NCI-H1417 treated with DMSO at 0.1 percent for 48 hours (cell line): Measurements from ENCODE around the gene SYNE2.
"Not testable (repeated sequence)": the region's sequence is repeated elsewhere in the genome, so short reads cannot be mapped to it uniquely, and the experiment has no call there.

Source experiments
- DNase-seq: peaks from one replicate; lab custom pipeline; 2025; lab: John Stamatoyannopoulos, UW

SYNE2 gene

GRCh38 chr14:64081174-64081746 is 228.5 kb downstream of the SYNE2 start:
- no peak for DNase-seq

GRCh38 chr14:64082837-64083236 is 230.0 kb downstream of the SYNE2 start:
- DNase-seq, result no peak

GRCh38 chr14:64088647-64088964 is 235.8 kb downstream of the SYNE2 start:
- DNase-seq, result no peak

GRCh38 chr14:64089920-64090319 is 237.1 kb downstream of the SYNE2 start:
- DNase-seq, result no peak

- DNase-seq, result no peak
Observed at GRCh38 chr14:64091217-64091616, 238.4 kb downstream of the SYNE2 start.

GRCh38 chr14:64092338-64092737 is 239.5 kb downstream of the SYNE2 start:
- DNase-seq, result no peak

GRCh38 chr14:64092940-64093339 is 240.1 kb downstream of the SYNE2 start:
- DNase-seq, result no peak

- DNase-seq, result no peak
Observed at GRCh38 chr14:64095620-64096019, 242.8 kb downstream of the SYNE2 start.

GRCh38 chr14:64098120-64098519 is 245.3 kb downstream of the SYNE2 start:
- no peak for DNase-seq

- DNase-seq, result no peak
Observed at GRCh38 chr14:64107438-64107837, 254.6 kb downstream of the SYNE2 start.

GRCh38 chr14:64109819-64110554 is 257.2 kb downstream of the SYNE2 start:
- DNase-seq, result no peak

GRCh38 chr14:64110802-64111201 is 258.0 kb downstream of the SYNE2 start:
- no peak for DNase-seq

- no peak for DNase-seq
Observed at GRCh38 chr14:64112867-64113678, 260.3 kb downstream of the SYNE2 start.

GRCh38 chr14:64114166-64114565 is 261.4 kb downstream of the SYNE2 start:
- no peak for DNase-seq

GRCh38 chr14:64114796-64115195 is 262.0 kb downstream of the SYNE2 start:
- no peak for DNase-seq

GRCh38 chr14:64115401-64115800 is 262.6 kb downstream of the SYNE2 start:
- no peak for DNase-seq

GRCh38 chr14:64117671-64118402 is 265.0 kb downstream of the SYNE2 start:
- DNase-seq, result no peak

- DNase-seq, result not testable (repeated sequence)
Observed at GRCh38 chr14:64118403-64118742, 265.6 kb downstream of the SYNE2 start.

- DNase-seq, result no peak
Observed at GRCh38 chr14:64118892-64119291, 266.1 kb downstream of the SYNE2 start.

- no peak for DNase-seq
Observed at GRCh38 chr14:64119500-64119899, 266.7 kb downstream of the SYNE2 start.

GRCh38 chr14:64119980-64120379 is 267.2 kb downstream of the SYNE2 start:
- DNase-seq, result no peak

GRCh38 chr14:64123241-64123822 is 270.5 kb downstream of the SYNE2 start:
- no peak for DNase-seq
